ENCODE measurements around the gene APOF. TPM values are rescaled to one million over a fixed set of nuclear protein-coding genes. Genes with fewer than 3 reads are reported as not detected.

The APOF gene
- total and polyA plus RNA-seq, 9 of the 15 experiments (the other 6 are each of a cell fraction or from before 2014, with no cell fraction given), result 0.09 to 0.15 (median 0.12) TPM; not detected in 5

DNA sequence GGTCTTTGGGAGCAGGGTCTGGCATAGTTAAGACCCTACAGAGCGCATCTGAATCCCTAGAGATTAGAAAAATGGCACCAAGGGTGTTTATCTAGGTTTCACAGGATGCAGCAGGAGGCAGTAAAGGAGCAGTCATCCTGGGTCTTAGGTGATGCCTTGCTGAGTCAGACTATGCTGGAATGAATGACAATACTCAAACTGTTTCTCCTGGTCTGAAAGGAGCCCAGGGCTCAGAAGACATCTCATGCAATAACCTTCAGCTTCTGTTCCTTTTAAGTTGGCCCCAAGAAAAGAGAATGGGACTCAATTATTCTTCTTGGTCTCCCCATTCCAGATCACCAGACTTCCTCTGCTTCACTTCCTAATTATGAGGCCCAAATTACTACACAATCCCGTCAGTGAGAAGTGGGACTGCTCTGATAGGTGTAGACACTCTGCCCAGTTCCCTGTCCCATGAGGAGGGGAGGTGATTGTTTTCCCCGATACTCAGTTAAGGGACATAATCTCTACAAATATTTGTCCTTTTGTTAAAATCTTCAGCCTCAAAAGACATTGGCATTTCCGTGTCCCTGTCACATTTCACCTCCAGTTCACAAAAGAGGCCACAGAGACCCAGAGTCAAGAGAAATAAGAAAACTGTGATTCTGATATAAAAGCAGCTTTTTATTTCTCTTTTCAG is 14.8 kb upstream of the APOF start:
- H3K9me1 ChIP-seq (ENCODE audit: control insufficient read depth, insufficient read depth, low read length), result no peaks in the 10 kb centered on the region
- no peaks in the 10 kb centered on the region for H3K27me3 ChIP-seq (ENCODE audit: control insufficient read depth in 2 of 2, insufficient read depth in 2 of 2, low read length in 2 of 2)
- H4K20me1 ChIP-seq (replicated peaks; ENCODE audit: control insufficient read depth, insufficient read depth, low read length), result no peaks in the 10 kb centered on the region
- no peaks in the 10 kb centered on the region for H3K9me3 ChIP-seq (replicated peaks; ENCODE audit: control insufficient read depth, insufficient read depth, low read depth, low read length)
- peak overlapping the region; percentile 78 for H3K4me2 ChIP-seq (ENCODE audit: insufficient read depth, low read length)
- no peak overlapping the region for H3K4me3 ChIP-seq
- H3K36me3 ChIP-seq (ENCODE audit: control insufficient read depth, insufficient read depth, low read length), result no peaks in the 10 kb centered on the region
- no peaks in the 10 kb centered on the region for H3K79me2 ChIP-seq (ENCODE audit: control insufficient read depth, insufficient read depth, low read length)
- peak; percentile 95 for FAIRE-seq
- peak overlapping the region; percentile 83 for H3K27ac ChIP-seq (ENCODE audit: extremely low read depth, low read depth, low read length)
- peak; percentile 57 to 89 (median 74) for DNase-seq (ENCODE audit: extremely low read depth in 1 of 4, low spot score in 3 of 4)
- ChIA-PET CTCF (ENCODE audit: low intra/inter-chr PET ratio) (interaction anchor here (2.0 kb wide), 1 partner anchor 87 kb away, joined by 25 read pairs; no protein-coding TSS in a partner anchor), POLR2A (interaction anchor here (0.7 to 2.4 kb wide), 8 partner anchors 9 to 671 kb away, joined by 3 to 12 read pairs (median 4); partner anchors contain the start of genes STAT2 and TIMELESS)
- in situ Hi-C loops (cut with MboI) (no loop called here), intact Hi-C loops (cut with micrococcal nuclease) (loop anchor here (1.0 to 5.0 kb wide), 5 partner anchors 25 to 91 kb away; partner anchors contain the start of genes CNPY2, SPRYD4 and TIMELESS)
- 14% methylated on average over 4 of the region's 4 CpGs for WGBS (ENCODE audit: insufficient coverage, low coverage, missing lambda C conversion rate)
- no TSS peak for BruUV-seq (replicated peaks)
- H3K9ac ChIP-seq (ENCODE audit: insufficient read depth in 1 of 2, low read depth in 2 of 2, low read length in 2 of 2), result peak overlapping the region; percentile 8 to 65; a peak in 3 of 4 replicates
- peak; percentile 95 for ATAC-seq
- H3K4me1 ChIP-seq (replicated peaks in 1 of 2; ENCODE audit: control insufficient read depth in 2 of 2, insufficient read depth in 2 of 2, low read length in 2 of 2), result peaks cover 22 to 24% of the 10 kb centered on the region in 2 experiments; a peak in 4 of 5 replicates
- peak overlapping the region; percentile 93 for H2AFZ ChIP-seq (ENCODE audit: low read depth, low read length)
- TF ChIP-seq MEIS2 (IDR thresholded peaks at IDR 0.05; ENCODE audit: partially characterized antibody) (peak; percentile 43), NEUROD1 (IDR thresholded peaks at IDR 0.05; ENCODE audit: borderline replicate concordance, low read depth, low read length, partially characterized antibody) (peak; percentile 18), CREM (IDR thresholded peaks at IDR 0.05; ENCODE audit: low read depth) (peak; percentile 41; the same call in 1 of the 2 replicates), MYNN (IDR thresholded peaks at IDR 0.05) (peak; percentile 42; the same call in 1 of the 2 replicates), MYNN (CRISPR knock-in tag; IDR thresholded peaks at IDR 0.05) (no peak), SLC30A9 (CRISPR knock-in tag; IDR thresholded peaks at IDR 0.05) (no peak), ARID1B (IDR thresholded peaks at IDR 0.05) (peak; percentile 89), BRD9 (IDR thresholded peaks at IDR 0.05; ENCODE audit: low read depth, partially characterized antibody) (peak; percentile 90), DPF2 (IDR thresholded peaks at IDR 0.05) (peak; percentile 82), YY1 (IDR thresholded peaks at IDR 0.05; ENCODE audit: borderline replicate concordance in 1 of 3, control insufficient read depth in 1 of 3, extremely low read depth in 1 of 3, insufficient read depth in 3 of 3, insufficient read length in 1 of 3, insufficient replicate concordance in 2 of 3, low read depth in 1 of 3, low read length in 2 of 3) (peak in 1 of 3 experiments; percentile 69), MAZ (CRISPR knock-in tag; conservative IDR thresholded peaks at IDR 0.05 in 1 of 2, IDR thresholded peaks at IDR 0.05 in 1 of 2) (peak in 1 of 2 experiments; percentile 35; a peak in 1 of 4 replicates), SOX6 (IDR thresholded peaks at IDR 0.05) (peak; percentile 48), TAF9B (IDR thresholded peaks at IDR 0.05; ENCODE audit: partially characterized antibody) (no peak)
- TF ChIP-seq, protein P1, sequence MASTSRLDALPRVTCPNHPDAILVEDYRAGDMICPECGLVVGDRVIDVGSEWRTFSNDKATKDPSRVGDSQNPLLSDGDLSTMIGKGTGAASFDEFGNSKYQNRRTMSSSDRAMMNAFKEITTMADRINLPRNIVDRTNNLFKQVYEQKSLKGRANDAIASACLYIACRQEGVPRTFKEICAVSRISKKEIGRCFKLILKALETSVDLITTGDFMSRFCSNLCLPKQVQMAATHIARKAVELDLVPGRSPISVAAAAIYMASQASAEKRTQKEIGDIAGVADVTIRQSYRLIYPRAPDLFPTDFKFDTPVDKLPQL (IDR thresholded peaks at IDR 0.05; ENCODE audit: extremely low read depth, insufficient read length), result no peak
- TF ChIP-seq, protein P2, sequence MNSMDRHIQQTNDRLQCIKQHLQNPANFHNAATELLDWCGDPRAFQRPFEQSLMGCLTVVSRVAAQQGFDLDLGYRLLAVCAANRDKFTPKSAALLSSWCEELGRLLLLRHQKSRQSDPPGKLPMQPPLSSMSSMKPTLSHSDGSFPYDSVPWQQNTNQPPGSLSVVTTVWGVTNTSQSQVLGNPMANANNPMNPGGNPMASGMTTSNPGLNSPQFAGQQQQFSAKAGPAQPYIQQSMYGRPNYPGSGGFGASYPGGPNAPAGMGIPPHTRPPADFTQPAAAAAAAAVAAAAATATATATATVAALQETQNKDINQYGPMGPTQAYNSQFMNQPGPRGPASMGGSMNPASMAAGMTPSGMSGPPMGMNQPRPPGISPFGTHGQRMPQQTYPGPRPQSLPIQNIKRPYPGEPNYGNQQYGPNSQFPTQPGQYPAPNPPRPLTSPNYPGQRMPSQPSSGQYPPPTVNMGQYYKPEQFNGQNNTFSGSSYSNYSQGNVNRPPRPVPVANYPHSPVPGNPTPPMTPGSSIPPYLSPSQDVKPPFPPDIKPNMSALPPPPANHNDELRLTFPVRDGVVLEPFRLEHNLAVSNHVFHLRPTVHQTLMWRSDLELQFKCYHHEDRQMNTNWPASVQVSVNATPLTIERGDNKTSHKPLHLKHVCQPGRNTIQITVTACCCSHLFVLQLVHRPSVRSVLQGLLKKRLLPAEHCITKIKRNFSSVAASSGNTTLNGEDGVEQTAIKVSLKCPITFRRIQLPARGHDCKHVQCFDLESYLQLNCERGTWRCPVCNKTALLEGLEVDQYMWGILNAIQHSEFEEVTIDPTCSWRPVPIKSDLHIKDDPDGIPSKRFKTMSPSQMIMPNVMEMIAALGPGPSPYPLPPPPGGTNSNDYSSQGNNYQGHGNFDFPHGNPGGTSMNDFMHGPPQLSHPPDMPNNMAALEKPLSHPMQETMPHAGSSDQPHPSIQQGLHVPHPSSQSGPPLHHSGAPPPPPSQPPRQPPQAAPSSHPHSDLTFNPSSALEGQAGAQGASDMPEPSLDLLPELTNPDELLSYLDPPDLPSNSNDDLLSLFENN (IDR thresholded peaks at IDR 0.05; ENCODE audit: low read depth in 2 of 2, low read length in 2 of 2), result peak in 1 of 2 experiments; percentile 69; a peak in 1 of 4 replicates
- TF ChIP-seq, protein P3, sequence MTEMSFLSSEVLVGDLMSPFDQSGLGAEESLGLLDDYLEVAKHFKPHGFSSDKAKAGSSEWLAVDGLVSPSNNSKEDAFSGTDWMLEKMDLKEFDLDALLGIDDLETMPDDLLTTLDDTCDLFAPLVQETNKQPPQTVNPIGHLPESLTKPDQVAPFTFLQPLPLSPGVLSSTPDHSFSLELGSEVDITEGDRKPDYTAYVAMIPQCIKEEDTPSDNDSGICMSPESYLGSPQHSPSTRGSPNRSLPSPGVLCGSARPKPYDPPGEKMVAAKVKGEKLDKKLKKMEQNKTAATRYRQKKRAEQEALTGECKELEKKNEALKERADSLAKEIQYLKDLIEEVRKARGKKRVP (CRISPR knock-in tag; IDR thresholded peaks at IDR 0.05), result no peak

Measured in K562 (cell line).